Osteoblast (primary cell): ENCODE measurements around the gene LTA4H. TPM values are rescaled to one million over a fixed set of nuclear protein-coding genes. Genes with fewer than 3 reads are reported as not detected.

Source experiments
- DNase-seq: peaks from one replicate; pipeline ENCODE4 v3.0.0; 2011; ENCODE audit warnings: low spot score, mixed read lengths; ENCODE audit not compliant: insufficient read length; ENCODE audit errors: missing footprints
- H2AFZ ChIP-seq: 2 replicates; pipeline ENCODE4 v1.6.0; 2011; ENCODE audit warnings: mild to moderate bottlenecking, low read length
- H3K27ac ChIP-seq: 2 replicates; pipeline ENCODE4 v1.5.1; 2011; ENCODE audit warnings: mild to moderate bottlenecking, low read depth, low read length, moderate library complexity
- H3K27me3 ChIP-seq: 2 replicates; pipeline ENCODE4 v1.6.0; 2012; ENCODE audit warnings: mild to moderate bottlenecking, control low read depth, inconsistent platforms, low read length, moderate library complexity; ENCODE audit not compliant: insufficient read depth
- H3K36me3 ChIP-seq: 2 replicates; pipeline ENCODE4 v1.5.1; 2011; ENCODE audit warnings: mild to moderate bottlenecking, low read length, control low read depth, moderate library complexity; ENCODE audit not compliant: insufficient read depth
- H3K4me1 ChIP-seq: 2 replicates; pipeline ENCODE4 v1.5.1; 2011; ENCODE audit warnings: mild to moderate bottlenecking, low read length, control low read depth, moderate library complexity; ENCODE audit not compliant: insufficient read depth
- H3K4me2 ChIP-seq: 2 replicates; pipeline ENCODE4 v1.6.0; 2011; ENCODE audit warnings: mild to moderate bottlenecking, low read length; ENCODE audit not compliant: insufficient read depth
- H3K4me3 ChIP-seq: fragments of 200-600 bp; sonication (generic); 3 replicates; pipeline ENCODE4 v1.5.1; 2012; ENCODE audit warnings: mild to moderate bottlenecking, low read length, inconsistent platforms; ENCODE audit not compliant: insufficient read depth
- H3K79me2 ChIP-seq: 2 replicates; pipeline ENCODE4 v1.6.0; 2012; ENCODE audit warnings: mild to moderate bottlenecking, low read length, control low read depth, inconsistent platforms; ENCODE audit not compliant: insufficient read depth
- H3K9me3 ChIP-seq: 2 replicates; pipeline ENCODE4 v1.5.1; 2011; ENCODE audit warnings: low read depth, low read length, control low read depth
- H4K20me1 ChIP-seq: 2 replicates; pipeline ENCODE4 v1.6.0; 2012; ENCODE audit warnings: mild to moderate bottlenecking, low read length, control low read depth; ENCODE audit not compliant: insufficient read depth
- CTCF ChIP-seq: IDR thresholded peaks from 2 replicates; pipeline ENCODE4 v1.5.1; 2011; ENCODE audit warnings: mild to moderate bottlenecking, low read depth, low read length, moderate library complexity; ENCODE audit errors: extremely low read depth
- total RNA-seq: library from RNA; depleted of rRNA; stranded (reverse); fragments of >200 nt; gene quantifications from 2 replicates; pipeline ENCODE4 v1.2.3, GENCODE V29; 2012

The LTA4H gene
- total RNA-seq, 1 donor = 73.8 TPM

- TF ChIP-seq CTCF = no peak
- no peaks in the 10 kb centered on the region for H3K36me3 ChIP-seq
- DNase-seq = peak; percentile 47
These were observed 38.3 kb upstream of the LTA4H start for GRCh38 chr12:96073346-96074330.

GRCh38 chr12:96070670-96071279, 35.4 kb upstream of the LTA4H start:
- Histone ChIP-seq H3K27ac (no peak overlapping the region), H3K4me3 (no peak overlapping the region), H3K4me2 (no peak overlapping the region), H3K27me3 (no peaks in the 10 kb centered on the region), H2AFZ (peak overlapping the region; percentile 13), H3K4me1 (no peaks in the 10 kb centered on the region), H4K20me1 (no peaks in the 10 kb centered on the region), H3K79me2 (no peaks in the 10 kb centered on the region), H3K9me3 (no peaks in the 10 kb centered on the region), H3K36me3 (no peaks in the 10 kb centered on the region)
- no peak for DNase-seq
- TF ChIP-seq CTCF = no peak

More at GRCh38 chr12:96073346-96074330, 38.3 kb upstream of the LTA4H start:
- H3K4me1 ChIP-seq = no peaks in the 10 kb centered on the region
- no peaks in the 10 kb centered on the region for H3K9me3 ChIP-seq
- no peak overlapping the region for H3K4me3 ChIP-seq
- no peaks in the 10 kb centered on the region for H4K20me1 ChIP-seq
- H3K27ac ChIP-seq = no peak overlapping the region
- no peak overlapping the region for H3K4me2 ChIP-seq
- no peak overlapping the region for H2AFZ ChIP-seq
- peaks cover 5% of the 10 kb centered on the region for H3K27me3 ChIP-seq
- H3K79me2 ChIP-seq = no peaks in the 10 kb centered on the region

GRCh38 chr12:96069511-96070231, 34.3 kb upstream of the LTA4H start:
- no peak overlapping the region for H2AFZ ChIP-seq
- no peaks in the 10 kb centered on the region for H3K79me2 ChIP-seq

More at GRCh38 chr12:96069511-96070231, 34.3 kb upstream of the LTA4H start:
- Histone ChIP-seq H3K27me3 (no peaks in the 10 kb centered on the region), H3K27ac (no peak overlapping the region), H4K20me1 (no peaks in the 10 kb centered on the region), H3K4me3 (no peak overlapping the region), H3K4me2 (no peak overlapping the region), H3K9me3 (no peaks in the 10 kb centered on the region), H3K4me1 (no peaks in the 10 kb centered on the region), H3K36me3 (no peaks in the 10 kb centered on the region)
- TF ChIP-seq CTCF = no peak
- no peak for DNase-seq
